PC-9 (cell line): ENCODE measurements around the gene PRAMEF2. TPM values are rescaled to one million over a fixed set of nuclear protein-coding genes. Genes with fewer than 3 reads are reported as not detected.
"Not testable (repeated sequence)": the region's sequence is repeated elsewhere in the genome, so short reads cannot be mapped to it uniquely, and the experiment has no call there.

Source experiments
- Bru-seq: library from RNA; stranded (reverse); fragments of 400-500 nt; gene quantifications from one replicate; lab custom pipeline; 2021; lab: Mats Ljungman, UMichigan
- BruChase-seq, 2 experiments: library from RNA; stranded (reverse); fragments of 400-500 nt; gene quantifications; one replicate each; lab custom pipeline; 2021; lab: Mats Ljungman, UMichigan
- BruUV-seq: library from RNA; stranded (reverse); fragments of 400-500 nt; replicated peaks from 2 replicates; lab custom pipeline; 2021; lab: Mats Ljungman, UMichigan
- CTCF ChIA-PET: fragments of 300-600 bp; sonication (Branson Sonifier 250); formaldehyde crosslinking; loops from one replicate; lab custom pipeline; 2022; ENCODE audit warnings: antibody characterized with exemption; lab: Charles Lee
- POLR2A ChIA-PET: fragments of 300-600 bp; sonication (Branson Sonifier 250); formaldehyde crosslinking; loops from one replicate; lab custom pipeline; 2022; ENCODE audit warnings: antibody characterized with exemption; ENCODE audit not compliant: unreplicated experiment; lab: Charles Lee
- DNase-seq, 2 experiments: peaks; one replicate each; pipeline versions ENCODE4 v3.0.0 to v3.0.0-alpha.2; 2015 to 2022; ENCODE audit warnings: mixed read lengths in 1 of 2
- H2AFZ ChIP-seq: fragments of 200-600 bp; sonication (generic); 2 replicates; pipeline ENCODE4 v1.8.1; 2017; ENCODE audit warnings: antibody characterized with exemption
- H3F3A ChIP-seq: fragments of 200-600 bp; sonication (generic); 2 replicates; pipeline ENCODE4 v1.8.1; 2017; ENCODE audit warnings: antibody characterized with exemption, mild to moderate bottlenecking, low read depth; ENCODE audit not compliant: insufficient read depth
- H3K27ac ChIP-seq: fragments of 200-600 bp; sonication (generic); 2 replicates; pipeline ENCODE4 v1.6.1; 2016; ENCODE audit warnings: mixed run types
- H3K27me3 ChIP-seq: fragments of 200-600 bp; sonication (generic); 2 replicates; pipeline ENCODE4 v1.6.1; 2016; ENCODE audit warnings: low read depth, mixed run types; ENCODE audit not compliant: insufficient read depth
- H3K36me3 ChIP-seq: fragments of 200-600 bp; sonication (generic); 2 replicates; pipeline ENCODE4 v1.6.1; 2016; ENCODE audit warnings: low read depth, mixed run types
- H3K4me1 ChIP-seq: fragments of 200-600 bp; sonication (generic); replicated peaks from 2 replicates; pipeline ENCODE4 v1.6.1; 2016; ENCODE audit warnings: mixed run types; ENCODE audit not compliant: insufficient read depth
- H3K4me2 ChIP-seq: fragments of 200-600 bp; sonication (generic); 2 replicates; pipeline ENCODE4 v1.6.1; 2017; ENCODE audit warnings: mixed run types
- H3K4me3 ChIP-seq: fragments of 200-600 bp; sonication (generic); 2 replicates; pipeline ENCODE4 v1.6.1; 2016; ENCODE audit warnings: mixed run types
- H3K79me2 ChIP-seq: fragments of 200-600 bp; sonication (generic); 2 replicates; pipeline ENCODE4 v1.6.1; 2017; ENCODE audit warnings: low read depth, mixed run types
- H3K9me2 ChIP-seq: fragments of 200-600 bp; sonication (generic); 2 replicates; pipeline ENCODE4 v1.8.1; 2017; ENCODE audit warnings: mild to moderate bottlenecking; ENCODE audit not compliant: insufficient read depth
- H3K9me3 ChIP-seq: fragments of 200-600 bp; sonication (generic); 2 replicates; pipeline ENCODE4 v1.8.1; 2016; ENCODE audit warnings: low read depth; ENCODE audit not compliant: insufficient read depth
- H4K20me1 ChIP-seq: fragments of 200-600 bp; sonication (generic); 2 replicates; pipeline ENCODE4 v1.8.1; 2017; ENCODE audit not compliant: insufficient read depth
- EZH2 ChIP-seq: fragments of 200-600 bp; sonication (generic); IDR thresholded peaks from 2 replicates; pipeline ENCODE4 v1.8.0; 2017; ENCODE audit warnings: antibody characterized with exemption, low read depth
- intact Hi-C: fragments of 100-400 bp; cut with micrococcal nuclease; formaldehyde crosslinking; loops from one replicate; pipeline ENCODE4 v1.10.0; 2022; ENCODE audit not compliant: unreplicated experiment
- long read RNA-seq: library from polyadenylated mRNA; stranded (forward); transcript quantifications from one replicate; pipeline ENCODE4 v2.0.0, GENCODE V29; 2022
- total RNA-seq: library from RNA; stranded (reverse); gene quantifications from 2 replicates; pipeline ENCODE4 v1.2.3, GENCODE V29; 2021
- TF ChIP-seq, protein P1 (sequence below): fragments of 200-600 bp; sonication (generic); conservative IDR thresholded peaks from 2 replicates; pipeline ENCODE4 v1.6.1; 2017; ENCODE audit warnings: mixed run types, antibody characterized with exemption, mild to moderate bottlenecking, moderate library complexity

PRAMEF2 gene
- total RNA-seq, result not detected in 2 replicates
- Bru-seq, nascent RNA, result not detected
- not detected for BruChase-seq, experiment 1, labeled RNA remaining after a 2-hour chase
- not detected for BruChase-seq, experiment 2, labeled RNA remaining after a 6-hour chase
- long read RNA-seq, result 0 reads

- H4K20me1 ChIP-seq, DNase-seq, CTCF ChIA-PET, H3K4me2 ChIP-seq, H3K9me2 ChIP-seq, BruUV-seq, H2AFZ ChIP-seq, H3K4me1 ChIP-seq, H3K36me3 ChIP-seq, H3K79me2 ChIP-seq, H3F3A ChIP-seq, H3K4me3 ChIP-seq, POLR2A ChIA-PET, H3K9me3 ChIP-seq, intact Hi-C loops, H3K27me3 ChIP-seq, H3K27ac ChIP-seq: not testable (repeated sequence)
These were observed at the start of gene PRAMEF2 for GRCh38 chr1:12856786-12857185. Gene PRAMEF2 (plus strand): TSS chr1:12857086. CDS start chr1:12859010, 1,924 bp downstream.

- no TSS peak for BruUV-seq
These were observed 47.0 kb upstream of the PRAMEF2 start for GRCh38 chr1:12809933-12810332.

GRCh38 chr1:12810691-12811408 lies 46.0 kb upstream of the PRAMEF2 start:
- H4K20me1 ChIP-seq, result no peaks in the 10 kb centered on the region
- H3K27ac ChIP-seq, result no peak overlapping the region
- no peaks in the 10 kb centered on the region for H3K9me2 ChIP-seq
- no peak for DNase-seq
- intact Hi-C loops, result no loop called here
- CTCF ChIA-PET, result no interaction called here
- no peak overlapping the region for H3K4me2 ChIP-seq
- H3K4me3 ChIP-seq, result no peak overlapping the region
- no peaks in the 10 kb centered on the region for H3F3A ChIP-seq
- POLR2A ChIA-PET, result no interaction called here
- H3K79me2 ChIP-seq, result no peaks in the 10 kb centered on the region
- no peaks in the 10 kb centered on the region for H3K9me3 ChIP-seq
- peaks cover 2% of the 10 kb centered on the region; the same call in 1 of the 2 replicates for H3K27me3 ChIP-seq
- no peak overlapping the region for H2AFZ ChIP-seq
- BruUV-seq, result no TSS peak
- no peaks in the 10 kb centered on the region for H3K36me3 ChIP-seq
- TF ChIP-seq, protein P1, sequence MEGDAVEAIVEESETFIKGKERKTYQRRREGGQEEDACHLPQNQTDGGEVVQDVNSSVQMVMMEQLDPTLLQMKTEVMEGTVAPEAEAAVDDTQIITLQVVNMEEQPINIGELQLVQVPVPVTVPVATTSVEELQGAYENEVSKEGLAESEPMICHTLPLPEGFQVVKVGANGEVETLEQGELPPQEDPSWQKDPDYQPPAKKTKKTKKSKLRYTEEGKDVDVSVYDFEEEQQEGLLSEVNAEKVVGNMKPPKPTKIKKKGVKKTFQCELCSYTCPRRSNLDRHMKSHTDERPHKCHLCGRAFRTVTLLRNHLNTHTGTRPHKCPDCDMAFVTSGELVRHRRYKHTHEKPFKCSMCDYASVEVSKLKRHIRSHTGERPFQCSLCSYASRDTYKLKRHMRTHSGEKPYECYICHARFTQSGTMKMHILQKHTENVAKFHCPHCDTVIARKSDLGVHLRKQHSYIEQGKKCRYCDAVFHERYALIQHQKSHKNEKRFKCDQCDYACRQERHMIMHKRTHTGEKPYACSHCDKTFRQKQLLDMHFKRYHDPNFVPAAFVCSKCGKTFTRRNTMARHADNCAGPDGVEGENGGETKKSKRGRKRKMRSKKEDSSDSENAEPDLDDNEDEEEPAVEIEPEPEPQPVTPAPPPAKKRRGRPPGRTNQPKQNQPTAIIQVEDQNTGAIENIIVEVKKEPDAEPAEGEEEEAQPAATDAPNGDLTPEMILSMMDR, result no peak
- TF ChIP-seq EZH2, result no peak
- no peaks in the 10 kb centered on the region for H3K4me1 ChIP-seq

More at GRCh38 chr1:12809933-12810332, 47.0 kb upstream of the PRAMEF2 start:
- no peak overlapping the region for H3K4me2 ChIP-seq
- DNase-seq, result no peak
- intact Hi-C loops, result no loop called here
- TF ChIP-seq, protein P1, result no peak
- TF ChIP-seq EZH2, result no peak
- CTCF ChIA-PET, result no interaction called here
- H3K27me3 ChIP-seq, result peaks cover 2% of the 10 kb centered on the region; the same call in 1 of the 2 replicates
- no peaks in the 10 kb centered on the region for H3K36me3 ChIP-seq
- no peak overlapping the region for H3K27ac ChIP-seq
- no peaks in the 10 kb centered on the region for H4K20me1 ChIP-seq
- no peaks in the 10 kb centered on the region for H3F3A ChIP-seq
- no peaks in the 10 kb centered on the region for H3K9me3 ChIP-seq
- H2AFZ ChIP-seq, result no peak overlapping the region
- no peaks in the 10 kb centered on the region for H3K9me2 ChIP-seq
- no peaks in the 10 kb centered on the region for H3K79me2 ChIP-seq
- H3K4me3 ChIP-seq, result no peak overlapping the region
- POLR2A ChIA-PET, result no interaction called here
- H3K4me1 ChIP-seq, result no peaks in the 10 kb centered on the region
